G401 (cell line): ENCODE results near the gene LCP2. TPM values are rescaled to one million over a fixed set of nuclear protein-coding genes. Genes with fewer than 3 reads are reported as not detected.

Experiments used
- DNase-seq: peaks from one replicate; pipeline ENCODE4 v3.0.0-alpha.2; 2015; ENCODE audit warnings: low spot score
- in situ Hi-C: cut with HindIII; loops from 2 replicates; pipeline ENCODE4 v1.10.0; 2016; ENCODE audit warnings: low sequenced_read_pairs, mixed read lengths
- total RNA-seq: library from RNA; depleted of rRNA; stranded (reverse); fragments of >200 nt; shearing (Covaris generic); gene quantifications from 2 replicates; pipeline ENCODE4 v1.2.3, GENCODE V29; 2014; rRNA removed

LCP2 gene
- not detected in 2 replicates for total RNA-seq

DNA sequence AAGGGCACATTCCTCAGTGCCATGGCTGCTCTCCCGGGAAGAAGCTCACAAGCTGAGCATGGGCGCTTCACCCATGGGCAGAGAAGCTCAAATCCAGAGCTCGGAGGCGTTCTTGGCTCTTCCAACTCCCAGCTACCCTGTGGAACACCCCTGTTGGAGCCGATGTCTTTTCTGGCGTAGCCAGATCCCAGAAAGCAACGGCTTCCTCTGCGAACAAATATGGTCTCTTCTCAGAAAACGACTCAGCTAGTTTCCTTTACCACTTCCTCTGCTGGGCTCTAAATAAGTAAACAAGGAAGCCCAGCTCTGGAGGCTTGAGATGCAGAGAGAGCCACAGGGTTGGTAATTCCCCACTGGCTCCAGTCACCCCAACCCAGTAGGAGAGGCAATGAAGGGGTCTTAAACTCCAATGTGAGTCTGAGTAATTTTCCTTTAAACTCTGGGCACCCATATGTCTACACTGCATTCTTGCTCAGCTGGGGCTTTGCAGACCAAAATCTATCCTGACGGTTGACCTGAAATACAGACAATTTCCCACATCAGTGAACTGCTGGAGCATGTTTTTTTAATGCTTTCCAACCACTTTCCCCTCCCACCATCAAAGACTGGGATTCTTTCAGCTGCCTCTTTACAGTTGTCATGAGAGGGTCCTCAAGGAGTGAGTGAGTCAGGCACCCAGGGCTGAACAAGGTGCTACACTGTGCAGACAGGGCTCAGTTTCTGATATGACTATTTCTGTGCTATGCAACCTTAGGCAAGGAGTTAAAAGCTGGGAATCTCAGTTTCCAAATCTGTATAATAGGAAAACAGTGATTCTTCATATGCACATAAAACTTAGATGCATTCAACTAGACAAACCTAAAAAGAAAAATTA is at the start of gene LCP2:
Gene LCP2, minus strand, starts transcription at position 189 of the 874 bp plus-strand sequence. Its CDS starts 166 bp downstream, at position 23.
- in situ Hi-C loops: no loop called here
- no peak for DNase-seq

DNA sequence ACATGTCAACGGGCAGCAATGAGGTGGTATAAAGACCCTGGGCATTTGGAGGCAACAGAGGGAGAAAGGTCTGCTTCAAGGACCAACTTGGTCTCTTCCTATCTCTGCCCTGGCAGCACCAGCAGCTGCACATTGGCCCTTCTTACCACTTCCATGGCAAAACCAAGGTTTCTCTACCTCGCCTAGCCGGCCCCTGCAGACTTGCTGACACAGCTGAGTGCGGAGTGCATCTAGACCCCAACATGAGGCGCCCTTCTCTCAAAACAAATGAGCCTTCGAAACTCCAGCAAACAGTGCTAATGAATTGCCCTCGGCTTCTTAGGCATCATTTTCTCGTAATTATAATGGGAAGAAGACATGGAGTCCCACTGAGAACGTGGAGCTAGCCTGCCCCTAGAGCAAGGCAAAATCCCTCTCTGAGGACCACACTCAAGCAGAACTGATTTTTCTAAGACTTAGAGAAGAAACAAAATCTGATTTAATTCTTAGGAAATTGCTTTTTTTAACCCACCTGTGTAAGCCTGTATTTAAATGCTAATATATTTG is 49.5 kb upstream of the LCP2 start:
- in situ Hi-C loops: no loop called here
- DNase-seq: no peak

DNA sequence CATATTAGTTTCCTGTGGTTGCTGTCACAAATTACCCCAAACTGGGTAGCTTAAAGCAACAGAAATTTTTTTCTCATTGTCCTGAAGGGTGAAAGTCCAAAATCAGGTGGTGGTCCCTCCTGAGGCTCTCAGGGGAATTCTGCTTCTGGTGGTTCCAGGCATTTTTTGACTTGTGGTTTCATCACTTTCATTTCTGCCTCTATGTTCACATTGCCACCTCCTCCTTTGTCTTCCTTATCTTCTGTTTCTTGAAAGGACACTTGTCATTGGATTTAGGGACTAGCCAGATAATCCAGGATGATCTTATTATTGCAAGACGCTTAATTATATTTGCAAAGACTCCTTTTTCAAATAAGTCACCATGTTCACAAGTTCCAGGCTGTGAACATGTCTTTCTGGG is 48.4 kb upstream of the LCP2 start:
- DNase-seq: no peak
- in situ Hi-C loops: no loop called here

DNA sequence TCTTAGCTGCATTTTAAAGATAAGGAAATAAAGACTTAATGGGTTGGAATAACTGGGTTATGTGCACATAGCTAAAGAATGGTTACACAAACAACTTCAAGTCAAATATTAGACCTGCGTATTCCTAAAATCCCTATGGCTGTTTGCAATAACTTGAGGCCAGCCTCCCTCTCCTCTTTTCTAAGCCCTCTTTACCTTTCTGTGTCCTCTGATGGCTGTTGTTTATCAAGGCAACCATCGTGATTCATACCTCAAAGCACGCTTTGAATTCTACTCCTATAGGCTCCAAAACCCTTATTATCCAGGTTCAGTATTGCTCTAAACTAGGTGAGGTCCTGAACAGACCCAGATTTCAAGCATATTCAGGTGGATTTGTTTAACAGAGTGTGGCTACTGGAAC is 45.6 kb upstream of the LCP2 start:
- in situ Hi-C loops: no loop called here
- no peak for DNase-seq

DNA sequence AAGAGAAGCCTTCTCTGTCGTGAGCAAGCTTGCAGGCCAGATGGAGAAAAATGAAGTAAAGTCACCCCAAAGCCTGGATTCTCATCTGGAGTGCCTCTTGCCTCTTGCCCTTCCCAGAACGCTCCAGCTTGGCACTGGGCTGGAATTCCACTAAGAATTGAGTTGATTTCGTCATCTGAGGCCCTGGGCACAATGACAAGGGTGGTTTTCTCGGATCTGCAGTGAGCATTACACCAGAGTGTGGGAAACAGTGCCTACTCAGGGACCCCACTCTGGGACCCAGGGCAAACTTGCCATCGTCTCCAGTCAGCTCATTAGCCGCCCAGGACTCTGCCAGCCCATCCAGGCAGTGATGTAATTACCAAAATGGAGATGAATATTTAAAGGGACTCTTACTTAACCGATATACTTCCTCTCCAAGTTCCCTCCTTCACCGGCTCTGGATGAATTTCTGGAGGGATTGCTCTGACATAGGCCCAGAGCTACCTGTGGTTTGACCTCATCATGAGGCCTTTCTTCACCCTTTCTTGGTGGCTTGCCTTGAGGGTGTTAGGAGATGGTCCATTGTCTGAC is 44.7 kb upstream of the LCP2 start:
- no peak for DNase-seq
- in situ Hi-C loops: no loop called here

DNA sequence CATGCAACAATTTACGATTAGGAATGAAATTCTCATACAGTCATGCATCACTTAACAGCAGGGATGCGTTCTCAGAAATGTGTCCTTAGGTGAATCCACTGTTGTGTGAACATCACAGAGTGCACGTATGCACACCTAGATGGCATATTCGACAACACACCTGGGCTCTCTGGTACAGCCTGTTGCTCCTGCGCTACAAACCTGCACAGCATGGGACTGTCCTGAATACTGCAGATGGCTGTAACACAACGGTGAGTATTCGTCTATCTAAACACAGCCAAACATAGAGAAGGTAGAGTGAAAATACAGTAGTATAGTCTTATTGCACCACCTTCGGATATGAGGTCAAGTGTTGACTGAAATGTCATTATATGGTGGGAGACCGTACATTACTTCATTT is 44.0 kb upstream of the LCP2 start:
- in situ Hi-C loops: no loop called here
- no peak for DNase-seq

DNA sequence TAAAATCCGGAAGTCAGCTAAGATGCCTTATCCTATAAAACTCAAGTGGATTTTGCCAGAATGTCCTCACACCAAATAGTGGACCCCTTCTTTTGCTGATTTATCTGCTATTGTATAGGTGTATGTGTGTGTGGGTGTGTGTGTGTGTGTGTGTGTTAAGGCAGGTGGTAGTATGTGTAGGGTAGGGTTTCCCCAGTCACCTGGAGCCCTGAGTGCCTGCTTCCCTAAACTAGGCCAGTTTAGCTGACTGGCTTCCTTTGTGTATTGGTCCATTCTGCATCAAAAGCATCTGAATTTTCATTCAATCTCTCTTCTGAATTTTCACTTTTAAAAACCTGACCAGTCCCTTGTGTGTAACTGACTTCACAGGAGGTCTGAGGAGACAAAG is 42.2 kb upstream of the LCP2 start:
- DNase-seq: no peak
- in situ Hi-C loops: no loop called here

DNA sequence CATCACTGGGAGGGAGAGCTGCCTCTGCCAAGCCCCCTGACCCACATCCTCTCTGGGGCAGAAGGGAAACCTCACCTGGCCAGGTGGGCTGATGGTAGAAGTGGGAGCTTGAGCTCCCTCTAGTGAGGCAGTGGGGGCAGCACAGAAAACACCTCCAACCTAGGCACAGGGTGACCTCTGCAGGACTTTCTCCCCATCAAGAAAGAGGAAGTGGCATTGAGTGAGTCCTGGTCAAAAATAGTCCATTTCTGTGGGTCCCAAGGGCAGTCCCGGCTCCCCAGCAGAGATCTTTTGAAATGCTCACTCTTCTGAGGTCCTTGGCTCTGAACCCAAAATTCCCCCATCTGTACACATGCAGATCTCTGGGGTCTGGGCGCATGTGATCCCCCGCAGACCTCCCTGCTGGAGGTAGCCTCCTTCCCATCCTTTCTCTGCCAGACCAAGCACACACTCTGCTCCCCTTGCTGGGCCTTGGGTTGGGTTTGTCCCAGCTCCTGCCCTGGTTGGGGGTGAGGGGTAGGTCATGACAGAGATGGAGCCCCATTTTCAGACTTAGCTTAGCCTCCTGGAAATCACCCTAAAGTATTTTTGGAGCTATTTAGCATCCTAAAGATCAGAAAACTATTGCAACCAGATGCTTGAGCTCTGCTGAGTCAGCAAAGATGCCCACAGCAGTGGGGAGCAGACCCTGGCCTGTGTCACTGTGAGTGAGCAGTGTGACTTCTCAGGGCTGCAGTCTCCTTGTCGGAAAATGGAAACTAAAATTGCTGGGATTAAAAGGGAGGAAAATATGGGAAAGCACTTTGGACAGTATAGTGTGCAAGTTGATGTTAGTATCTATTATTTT is 41.6 kb upstream of the LCP2 start:
- in situ Hi-C loops: no loop called here
- no peak for DNase-seq

DNA sequence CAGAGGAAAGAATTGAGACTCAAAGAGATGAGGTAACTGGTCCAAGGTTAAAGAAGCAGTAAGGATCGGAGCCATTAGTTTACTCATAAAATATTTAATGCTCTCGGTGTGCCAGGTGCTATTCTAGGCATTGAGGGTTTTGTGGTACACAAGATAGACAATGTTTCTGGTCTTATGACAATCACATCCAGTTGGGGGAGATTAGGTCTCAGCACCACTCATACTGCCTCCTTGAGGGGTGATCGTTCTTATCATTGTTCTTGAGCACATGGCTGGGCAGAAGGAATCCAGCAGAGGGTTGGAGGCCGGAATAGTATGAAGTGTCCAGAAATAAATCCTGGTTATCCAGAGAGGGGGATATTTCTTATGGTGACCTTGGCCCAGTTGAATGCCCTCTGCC is 40.7 kb upstream of the LCP2 start:
- in situ Hi-C loops: no loop called here

DNA sequence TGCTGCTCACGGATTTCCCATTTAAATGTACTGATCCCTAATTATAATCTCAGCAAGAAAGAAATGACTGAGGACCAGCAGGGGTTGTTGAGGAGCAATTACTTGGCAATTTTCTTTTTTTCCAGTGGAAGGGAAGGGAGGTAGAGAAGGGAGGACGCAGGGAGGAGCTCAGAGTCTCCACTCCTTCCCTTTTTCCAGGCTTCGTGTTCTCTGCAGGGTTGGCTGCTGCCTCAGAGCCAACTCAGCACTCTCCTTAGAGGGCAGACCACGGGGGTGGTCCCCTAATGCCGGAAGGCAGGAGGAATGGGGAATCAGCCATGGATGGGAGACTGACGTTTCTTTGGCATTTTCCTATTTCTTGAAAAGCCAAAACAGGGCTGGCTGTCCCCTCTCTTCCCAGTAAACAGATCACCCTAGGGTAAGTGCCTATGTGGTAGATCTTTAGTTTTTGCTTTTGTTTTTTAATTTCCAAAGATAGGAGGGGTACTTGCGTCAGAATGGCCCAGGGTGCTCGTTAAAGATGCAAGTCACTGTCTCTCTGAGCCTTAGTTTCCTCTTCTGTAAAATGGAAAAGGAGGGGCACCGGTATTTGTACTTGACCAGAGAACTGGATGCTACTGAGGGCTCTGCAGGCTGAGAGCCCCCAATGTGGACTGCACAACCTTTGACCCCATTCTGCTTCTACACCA is 39.6 kb upstream of the LCP2 start:
- no peak for DNase-seq
- in situ Hi-C loops: no loop called here

More for the DNA sequence above, 40.7 kb upstream of the LCP2 start:
- no peak for DNase-seq

DNA sequence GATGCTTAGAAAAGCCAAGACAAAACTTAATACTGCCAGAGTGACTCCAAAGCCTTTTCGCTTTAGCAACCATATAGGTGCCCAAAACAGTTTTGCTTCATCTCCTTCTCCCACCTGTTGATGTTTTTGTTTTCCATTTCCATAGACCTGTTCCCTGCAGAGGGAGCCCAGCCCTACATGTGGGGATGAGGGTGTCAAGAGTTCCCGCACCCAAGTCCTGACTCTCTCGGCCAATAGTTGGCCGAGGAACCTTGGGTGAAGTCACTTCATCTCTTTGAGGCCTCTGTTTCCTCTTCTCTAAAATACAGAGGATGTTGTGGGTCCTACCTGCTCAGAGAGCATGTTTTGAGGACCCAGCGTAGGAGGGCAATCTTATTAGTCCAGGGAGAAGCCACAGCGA is 38.5 kb upstream of the LCP2 start:
- in situ Hi-C loops: no loop called here
- DNase-seq: no peak

DNA sequence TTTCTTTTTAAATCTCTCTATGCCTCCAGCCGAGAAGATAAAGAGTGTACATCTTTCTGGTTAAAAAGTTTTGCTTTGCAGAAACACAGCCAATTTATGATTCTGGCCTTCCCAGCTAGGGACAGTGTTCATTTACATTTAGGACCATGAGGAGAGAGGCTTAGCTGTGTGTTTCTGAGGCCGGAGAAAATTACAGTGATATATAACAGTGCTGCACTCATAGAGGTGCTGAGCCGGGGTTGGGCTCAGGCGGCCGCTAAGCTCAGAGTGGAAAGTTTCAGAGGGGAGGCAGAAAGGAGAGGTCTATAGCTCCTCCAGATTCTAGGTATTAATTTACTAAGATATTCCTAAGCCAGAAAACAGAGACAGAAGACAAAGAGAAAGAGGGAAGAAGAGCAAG is 37.0 kb upstream of the LCP2 start:
- DNase-seq: no peak
- in situ Hi-C loops: no loop called here

DNA sequence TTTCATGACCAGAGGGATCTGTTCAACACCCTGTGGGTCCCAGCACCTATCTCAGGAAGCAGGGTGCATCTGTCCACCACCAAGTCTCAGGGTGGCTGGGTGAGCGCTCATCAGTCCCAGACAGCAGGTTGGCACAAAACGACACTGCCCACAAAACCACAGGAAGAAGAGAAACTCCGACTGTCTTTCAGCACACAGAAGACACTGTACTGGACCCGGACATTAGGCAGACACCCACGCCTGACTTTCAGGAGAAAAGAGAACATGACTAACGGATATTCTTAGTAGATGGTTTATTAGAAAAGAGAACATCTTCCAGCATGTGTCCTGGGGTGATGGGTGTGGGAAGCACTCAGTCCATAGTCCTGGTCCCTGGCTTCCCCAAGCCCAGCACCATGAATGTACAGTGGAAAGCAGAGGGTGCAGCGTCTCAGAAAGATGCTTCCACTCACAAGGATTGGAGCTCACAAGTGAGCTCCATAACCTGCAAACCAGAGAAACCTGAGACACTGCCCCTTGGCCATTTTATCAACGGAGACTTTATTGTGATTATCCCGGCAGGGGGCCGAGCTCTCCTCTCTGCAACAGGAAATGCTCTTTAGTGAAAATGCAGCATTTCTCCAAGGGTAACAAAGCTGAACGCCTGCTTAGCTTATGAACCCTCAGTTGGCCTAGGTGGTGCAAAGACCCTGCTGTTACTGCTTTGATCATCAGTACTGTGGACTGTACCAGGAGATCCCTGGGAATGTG is 35.8 kb upstream of the LCP2 start:
- in situ Hi-C loops: no loop called here
- no peak for DNase-seq

DNA sequence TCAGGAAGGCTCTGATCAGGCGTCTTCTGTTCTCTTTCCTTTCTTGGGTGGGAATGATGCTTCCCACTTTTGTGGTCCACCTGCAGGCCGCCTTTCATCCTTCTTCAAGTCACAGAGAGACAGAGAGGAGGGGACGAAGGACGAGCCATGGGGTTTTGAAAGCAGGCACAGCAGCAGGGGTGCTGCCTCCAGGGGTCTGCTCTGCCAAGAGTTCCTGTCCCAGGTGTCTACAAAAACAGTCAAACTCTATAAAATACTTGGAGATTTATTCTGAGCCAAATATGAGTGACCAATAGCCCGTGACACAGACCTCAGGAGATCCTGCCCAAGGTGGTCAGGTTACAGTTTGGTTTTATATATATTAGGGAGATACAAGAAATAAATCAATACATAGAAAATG is 34.5 kb upstream of the LCP2 start:
- no peak for DNase-seq
- in situ Hi-C loops: no loop called here

DNA sequence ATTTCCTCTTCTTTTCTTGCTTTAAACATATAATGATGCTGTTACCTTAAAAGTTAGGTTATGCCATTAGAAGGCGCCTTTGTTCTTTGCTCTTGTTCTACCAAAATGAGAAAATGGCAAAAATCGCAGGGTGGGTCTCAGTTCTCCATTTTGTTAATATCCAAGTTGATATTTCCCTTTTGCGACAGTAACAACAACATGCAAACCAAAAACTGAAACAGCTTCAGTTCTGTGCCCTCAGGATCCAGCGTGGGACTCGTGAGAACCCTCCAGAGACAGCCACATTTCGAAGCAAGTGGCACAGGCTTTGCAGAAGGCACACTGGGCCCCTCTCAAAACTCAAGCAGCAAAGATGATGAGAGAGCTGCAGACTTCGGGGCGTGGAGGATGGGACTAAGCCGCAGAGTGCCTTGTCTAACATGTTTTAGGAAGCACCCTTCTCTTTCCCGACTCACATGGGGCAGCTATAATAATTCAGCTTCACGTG is 33.0 kb upstream of the LCP2 start:
- DNase-seq: no peak

DNA sequence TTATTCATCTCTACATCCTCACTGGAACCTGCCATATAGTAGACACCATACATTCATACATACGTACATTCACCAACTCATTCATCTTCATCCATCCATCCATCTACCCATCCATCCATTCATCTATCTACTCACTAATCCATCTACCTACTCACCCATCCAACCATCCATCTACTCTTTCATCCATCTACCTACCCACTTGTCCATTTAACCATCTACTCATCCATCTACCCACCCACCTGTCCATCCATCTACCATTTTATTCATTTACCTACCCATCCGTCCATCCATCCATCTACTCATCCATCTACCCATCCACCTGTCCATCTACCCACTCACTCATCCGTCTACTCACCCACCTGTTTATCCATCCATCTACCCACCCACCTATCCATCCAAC is 31.9 kb upstream of the LCP2 start:
- DNase-seq: no peak
- in situ Hi-C loops: no loop called here

More for the DNA sequence above, 33.0 kb upstream of the LCP2 start:
- in situ Hi-C loops: no loop called here

DNA sequence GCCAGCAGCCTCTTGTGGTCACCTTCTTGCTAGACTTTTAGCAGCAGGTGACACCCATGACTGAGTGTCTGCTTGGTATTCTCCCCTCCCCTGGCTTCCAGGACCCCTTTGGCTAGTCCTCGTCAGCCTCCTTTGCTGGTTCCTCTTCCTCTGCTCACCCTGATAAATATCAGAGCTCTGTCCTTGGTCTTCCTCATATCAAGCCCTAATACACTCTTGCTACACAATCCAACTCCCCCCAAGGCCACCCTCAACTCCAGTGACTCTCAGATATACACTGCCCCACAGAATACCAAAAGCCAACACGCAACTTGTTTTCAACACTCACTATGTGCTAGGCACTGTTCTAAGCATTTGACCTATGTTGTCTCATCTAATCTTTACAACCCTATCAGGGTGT is 30.3 kb upstream of the LCP2 start:
- no peak for DNase-seq
- in situ Hi-C loops: no loop called here

DNA sequence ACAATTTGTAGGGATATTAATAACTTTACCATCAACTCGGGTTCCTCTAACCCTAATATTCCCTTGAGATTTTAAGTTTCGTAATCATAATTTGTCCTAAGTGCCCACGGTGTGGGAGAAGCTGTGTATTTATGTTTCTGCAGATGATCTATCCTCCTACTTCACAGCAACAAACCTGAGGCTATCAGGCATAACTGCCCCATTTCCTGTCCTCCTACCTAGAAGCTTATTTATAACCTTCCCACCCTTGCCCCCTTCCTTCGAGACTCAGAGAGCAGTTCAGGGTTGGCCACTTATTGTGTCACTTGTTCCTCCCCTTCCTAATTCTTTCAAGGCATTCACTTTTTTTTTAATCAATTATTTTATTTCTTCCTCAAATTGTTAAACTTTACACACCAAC is 29.6 kb upstream of the LCP2 start:
- no peak for DNase-seq
- in situ Hi-C loops: no loop called here
